Endodermal cell (in vitro differentiated cells): ENCODE data around the gene FMR1. TPM values are rescaled to one million over a fixed set of nuclear protein-coding genes. Genes with fewer than 3 reads are reported as not detected.

ENCODE experiments used
- DNase-seq: peaks from one replicate; pipeline ENCODE4 v3.0.0-alpha.2; 2017
- H3K27ac ChIP-seq: 2 replicates; pipeline ENCODE4 v1.5.1; 2013; ENCODE audit warnings: mild to moderate bottlenecking, low read depth, low read length, moderate library complexity
- H3K27me3 ChIP-seq: 2 replicates; pipeline ENCODE4 v1.6.1; 2013; ENCODE audit warnings: mild to moderate bottlenecking, low read length, moderate library complexity; ENCODE audit not compliant: insufficient read depth, control insufficient read depth, poor library complexity, severe bottlenecking
- H3K36me3 ChIP-seq: 2 replicates; pipeline ENCODE4 v1.7.0; 2013; ENCODE audit warnings: mild to moderate bottlenecking, low read length, moderate library complexity; ENCODE audit not compliant: control insufficient read depth, insufficient read depth
- H3K4me1 ChIP-seq: one replicate; pipeline ENCODE4 v1.7.0; 2013; ENCODE audit warnings: low read length; ENCODE audit not compliant: control insufficient read depth, insufficient read depth
- H3K4me3 ChIP-seq: 2 replicates; pipeline ENCODE4 v1.5.1; 2013; ENCODE audit warnings: mild to moderate bottlenecking, low read length, moderate library complexity
- H3K9ac ChIP-seq: 2 replicates; pipeline ENCODE4 v1.6.1; 2013; ENCODE audit warnings: mild to moderate bottlenecking, low read length, moderate library complexity; ENCODE audit not compliant: poor library complexity, severe bottlenecking; ENCODE audit errors: extremely low read depth
- H3K9me3 ChIP-seq: 2 replicates; pipeline ENCODE4 v1.6.1; 2013; ENCODE audit warnings: mild to moderate bottlenecking, low read length, moderate library complexity; ENCODE audit not compliant: control insufficient read depth
- H3K27ac Mint-ChIP-seq: 2 replicates; pipeline ENCODE4 v1.8.0; 2020; ENCODE audit warnings: mixed read lengths
- H3K27me3 Mint-ChIP-seq: 2 replicates; pipeline ENCODE4 v1.8.0; 2021; ENCODE audit warnings: mild to moderate bottlenecking, mixed read lengths; ENCODE audit not compliant: insufficient read depth
- H3K36me3 Mint-ChIP-seq: 2 replicates; pipeline ENCODE4 v1.8.0; 2020; ENCODE audit warnings: low read depth, mixed read lengths
- H3K4me1 Mint-ChIP-seq: 2 replicates; pipeline ENCODE4 v1.8.0; 2020; ENCODE audit warnings: mixed read lengths
- H3K4me3 Mint-ChIP-seq: 2 replicates; pipeline ENCODE4 v1.8.0; 2020; ENCODE audit warnings: mild to moderate bottlenecking, moderate library complexity, mixed read lengths
- H3K9me3 Mint-ChIP-seq: 2 replicates; pipeline ENCODE4 v1.8.0; 2020; ENCODE audit warnings: mild to moderate bottlenecking, mixed read lengths
- CTCF ChIP-seq: fragments of 200-600 bp; sonication (generic); conservative IDR thresholded peaks from 2 replicates; pipeline ENCODE4 v1.5.0; 2021; ENCODE audit warnings: antibody characterized with exemption, mild to moderate bottlenecking
- WGBS, 2 experiments: methylation state at CpG; one replicate each; pipeline versions ENCODE4 v1.1.5 to v1.1.7; 2013; ENCODE audit warnings: missing lambda C conversion rate in 2 of 2, mixed read lengths in 1 of 2; ENCODE audit not compliant: insufficient coverage in 1 of 2, insufficient read length in 1 of 2; 5-methylcytosine and 5-hydroxymethylcytosine counted together
- total RNA-seq, 2 donors: library from RNA; stranded (reverse); fragmentation: NEBNext Ultra II Directional in 1 of 2; extraction: Animal tissue kit (Norgen Biotek cat#: 25700) in 1 of 2; gene quantifications; 2 replicates in 1 of 2; 3 replicates in 1 of 2; pipeline ENCODE4 v1.2.1, GENCODE V29; 2021

The FMR1 gene
- total RNA-seq, 2 donors from 2014 or later: 55.4 to 59.1 TPM

- no peaks in the 10 kb centered on the region for H3K36me3 Mint-ChIP-seq
- no peak for TF ChIP-seq CTCF
- peak overlapping the region; percentile 88 for H3K4me3 ChIP-seq
- peak overlapping the region; percentile 77 for H3K9ac ChIP-seq
- H3K36me3 ChIP-seq: no peaks in the 10 kb centered on the region
- H3K27me3 ChIP-seq: no peaks in the 10 kb centered on the region
- H3K27ac ChIP-seq: peak overlapping the region; percentile 86
- 0% methylated on average over 29 of the region's 58 CpGs; no CpG with 5 or more reads in 1 of the 2 experiments for WGBS, 2 experiments
- no peaks in the 10 kb centered on the region for H3K27me3 Mint-ChIP-seq
- peak; percentile 68 for DNase-seq
- H3K4me1 Mint-ChIP-seq: peaks cover 23% of the 10 kb centered on the region
- peak overlapping the region; percentile 93 for H3K4me3 Mint-ChIP-seq
- H3K4me1 ChIP-seq: no peaks in the 10 kb centered on the region
- H3K9me3 Mint-ChIP-seq: peaks cover 47% of the 10 kb centered on the region
- H3K9me3 ChIP-seq: no peaks in the 10 kb centered on the region
- H3K27ac Mint-ChIP-seq: peak overlapping the region; percentile 95
Measured at GRCh38 chrX:147912093-147912801, 528 bp downstream of the FMR1 start.

GRCh38 chrX:147913570-147913969, 1.9 kb downstream of the FMR1 start:
- peak overlapping the region; percentile 88 for H3K4me3 ChIP-seq
- no peak for DNase-seq
- peaks cover 50% of the 10 kb centered on the region for H3K9me3 Mint-ChIP-seq

GRCh38 chrX:147914591-147914990, 2.9 kb downstream of the FMR1 start:
- H3K9me3 Mint-ChIP-seq: peaks cover 46% of the 10 kb centered on the region
- Histone ChIP-seq H3K27ac (no peak overlapping the region), H3K36me3 (no peaks in the 10 kb centered on the region), H3K9ac (no peak overlapping the region), H3K9me3 (no peaks in the 10 kb centered on the region), H3K4me1 (no peaks in the 10 kb centered on the region), H3K4me3 (peak overlapping the region; percentile 88), H3K27me3 (no peaks in the 10 kb centered on the region)
- TF ChIP-seq CTCF: no peak
- no peaks in the 10 kb centered on the region for H3K27me3 Mint-ChIP-seq
- WGBS, 2 experiments: 92% methylated on average over 3 of the region's 3 CpGs; no CpG with 5 or more reads in 1 of the 2 experiments
- H3K36me3 Mint-ChIP-seq: no peaks in the 10 kb centered on the region
- H3K27ac Mint-ChIP-seq: no peak overlapping the region
- H3K4me3 Mint-ChIP-seq: no peak overlapping the region
- peaks cover 25% of the 10 kb centered on the region for H3K4me1 Mint-ChIP-seq
- no peak for DNase-seq

More at GRCh38 chrX:147913570-147913969, 1.9 kb downstream of the FMR1 start:
- Histone ChIP-seq H3K36me3 (no peaks in the 10 kb centered on the region), H3K9me3 (no peaks in the 10 kb centered on the region), H3K4me1 (no peaks in the 10 kb centered on the region), H3K27me3 (no peaks in the 10 kb centered on the region), H3K27ac (no peak overlapping the region), H3K9ac (peak overlapping the region; percentile 77)
- H3K4me1 Mint-ChIP-seq: peaks cover 25% of the 10 kb centered on the region
- H3K36me3 Mint-ChIP-seq: no peaks in the 10 kb centered on the region
- WGBS, 2 experiments: 70% methylated on average over 2 of the region's 6 CpGs; no CpG with 5 or more reads in 1 of the 2 experiments
- H3K27ac Mint-ChIP-seq: no peak overlapping the region
- peak overlapping the region; percentile 93 for H3K4me3 Mint-ChIP-seq
- no peak for TF ChIP-seq CTCF
- no peaks in the 10 kb centered on the region for H3K27me3 Mint-ChIP-seq
